Activated CD4-positive, alpha-beta T cell treated with anti-CD3 and anti-CD28 coated beads, Interleukin-2, amount 10 ng/mL, durations not matched to agents 24 days and 14 days (primary cell): ENCODE data around the gene SS18L1. TPM values are rescaled to one million over a fixed set of nuclear protein-coding genes. Genes with fewer than 3 reads are reported as not detected.

Experiments
- DNase-seq: peaks from one replicate; pipeline ENCODE4 v3.0.0; 2022
- H3K27ac Mint-ChIP-seq: one replicate; pipeline ENCODE4 v1.8.0; 2022; ENCODE audit warnings: mild to moderate bottlenecking, mixed read lengths
- H3K27me3 Mint-ChIP-seq: one replicate; pipeline ENCODE4 v1.8.0; 2022; ENCODE audit warnings: mixed read lengths
- H3K36me3 Mint-ChIP-seq: one replicate; pipeline ENCODE4 v1.8.0; 2022; ENCODE audit warnings: low read depth, mild to moderate bottlenecking, mixed read lengths
- H3K4me1 Mint-ChIP-seq: one replicate; pipeline ENCODE4 v1.8.0; 2021; ENCODE audit warnings: mixed read lengths
- H3K4me3 Mint-ChIP-seq: one replicate; pipeline ENCODE4 v1.8.0; 2022; ENCODE audit warnings: mild to moderate bottlenecking, moderate library complexity, mixed read lengths
- H3K9me3 Mint-ChIP-seq: one replicate; pipeline ENCODE4 v1.8.0; 2021; ENCODE audit warnings: mixed read lengths
- intact Hi-C: fragments of 100-400 bp; cut with micrococcal nuclease; formaldehyde crosslinking; loops from one replicate; pipeline ENCODE4 v1.15.1; 2023
- total RNA-seq: library from RNA; stranded (reverse); gene quantifications from 2 replicates; pipeline ENCODE4 v1.2.3, GENCODE V29; 2022

Gene SS18L1
- total RNA-seq, 1 donor from 2014 or later, result 29.0 TPM

- no peak for DNase-seq
- Mint-ChIP-seq H3K27me3 (no peaks in the 10 kb centered on the region), H3K27ac (no peak overlapping the region), H3K4me1 (no peaks in the 10 kb centered on the region), H3K4me3 (no peak overlapping the region), H3K9me3 (no peaks in the 10 kb centered on the region), H3K36me3 (peaks cover 23% of the 10 kb centered on the region)
- intact Hi-C loops, result no loop called here
These were observed 27.7 kb downstream of the SS18L1 start for GRCh38 chr20:62171245-62171644.

- no peaks in the 10 kb centered on the region for H3K9me3 Mint-ChIP-seq
- intact Hi-C loops, result no loop called here
- no peaks in the 10 kb centered on the region for H3K27me3 Mint-ChIP-seq
- peaks cover 21% of the 10 kb centered on the region for H3K36me3 Mint-ChIP-seq
- DNase-seq, result no peak
- no peaks in the 10 kb centered on the region for H3K4me1 Mint-ChIP-seq
- no peak overlapping the region for H3K27ac Mint-ChIP-seq
- H3K4me3 Mint-ChIP-seq, result no peak overlapping the region
These were observed 29.1 kb downstream of the SS18L1 start for GRCh38 chr20:62172666-62173065.

GRCh38 chr20:62174021-62174804 lies 30.6 kb downstream of the SS18L1 start:
- Mint-ChIP-seq H3K36me3 (peaks cover 21% of the 10 kb centered on the region), H3K4me1 (no peaks in the 10 kb centered on the region), H3K27ac (no peak overlapping the region), H3K9me3 (no peaks in the 10 kb centered on the region), H3K27me3 (no peaks in the 10 kb centered on the region), H3K4me3 (no peak overlapping the region)
- intact Hi-C loops, result no loop called here
- DNase-seq, result no peak

GRCh38 chr20:62174870-62175624 lies 31.5 kb downstream of the SS18L1 start:
- no peak for DNase-seq
- H3K27me3 Mint-ChIP-seq, result no peaks in the 10 kb centered on the region
- intact Hi-C loops, result no loop called here
- H3K27ac Mint-ChIP-seq, result peak overlapping the region; percentile 57
- H3K36me3 Mint-ChIP-seq, result peaks cover 19% of the 10 kb centered on the region
- no peak overlapping the region for H3K4me3 Mint-ChIP-seq
- no peaks in the 10 kb centered on the region for H3K4me1 Mint-ChIP-seq
- H3K9me3 Mint-ChIP-seq, result no peaks in the 10 kb centered on the region

GRCh38 chr20:62175711-62176110 lies 32.1 kb downstream of the SS18L1 start:
- H3K4me3 Mint-ChIP-seq, result no peak overlapping the region
- DNase-seq, result no peak
- intact Hi-C loops, result no loop called here
- H3K9me3 Mint-ChIP-seq, result no peaks in the 10 kb centered on the region
- H3K36me3 Mint-ChIP-seq, result peaks cover 22% of the 10 kb centered on the region
- no peaks in the 10 kb centered on the region for H3K27me3 Mint-ChIP-seq
- no peaks in the 10 kb centered on the region for H3K4me1 Mint-ChIP-seq
- H3K27ac Mint-ChIP-seq, result no peak overlapping the region

- Mint-ChIP-seq H3K4me1 (peaks cover 3% of the 10 kb centered on the region), H3K36me3 (peaks cover 22% of the 10 kb centered on the region), H3K9me3 (no peaks in the 10 kb centered on the region), H3K4me3 (no peak overlapping the region), H3K27ac (no peak overlapping the region), H3K27me3 (no peaks in the 10 kb centered on the region)
- intact Hi-C loops, result no loop called here
- DNase-seq, result no peak
These were observed 33.3 kb downstream of the SS18L1 start for GRCh38 chr20:62176866-62177265.

GRCh38 chr20:62177307-62177706 lies 33.7 kb downstream of the SS18L1 start:
- peaks cover 24% of the 10 kb centered on the region for H3K36me3 Mint-ChIP-seq
- H3K4me3 Mint-ChIP-seq, result no peak overlapping the region
- intact Hi-C loops, result no loop called here
- H3K27ac Mint-ChIP-seq, result no peak overlapping the region
- H3K4me1 Mint-ChIP-seq, result peaks cover 6% of the 10 kb centered on the region
- no peak for DNase-seq
- no peaks in the 10 kb centered on the region for H3K9me3 Mint-ChIP-seq
- H3K27me3 Mint-ChIP-seq, result no peaks in the 10 kb centered on the region

GRCh38 chr20:62178316-62179161 lies 35.0 kb downstream of the SS18L1 start:
- H3K4me1 Mint-ChIP-seq, result peaks cover 8% of the 10 kb centered on the region

GRCh38 chr20:62179162-62179504 lies 35.6 kb downstream of the SS18L1 start:
- H3K4me1 Mint-ChIP-seq, result peaks cover 13% of the 10 kb centered on the region
- H3K27me3 Mint-ChIP-seq, result no peaks in the 10 kb centered on the region
- no peak for DNase-seq
- peaks cover 27% of the 10 kb centered on the region for H3K36me3 Mint-ChIP-seq
- no peak overlapping the region for H3K27ac Mint-ChIP-seq
- no peaks in the 10 kb centered on the region for H3K9me3 Mint-ChIP-seq
- intact Hi-C loops, result no loop called here
- no peak overlapping the region for H3K4me3 Mint-ChIP-seq

More at GRCh38 chr20:62178316-62179161, 35.0 kb downstream of the SS18L1 start:
- no peaks in the 10 kb centered on the region for H3K27me3 Mint-ChIP-seq
- no peak overlapping the region for H3K27ac Mint-ChIP-seq
- no peaks in the 10 kb centered on the region for H3K9me3 Mint-ChIP-seq
- peaks cover 30% of the 10 kb centered on the region for H3K36me3 Mint-ChIP-seq
- intact Hi-C loops, result no loop called here
- no peak overlapping the region for H3K4me3 Mint-ChIP-seq
- DNase-seq, result no peak

- Mint-ChIP-seq H3K9me3 (no peaks in the 10 kb centered on the region), H3K27ac (peak overlapping the region; percentile 95), H3K36me3 (peaks cover 14% of the 10 kb centered on the region), H3K27me3 (no peaks in the 10 kb centered on the region), H3K4me1 (peaks cover 22% of the 10 kb centered on the region), H3K4me3 (peak overlapping the region; percentile 92)
- intact Hi-C loops, result loop anchor here (1.0 to 2.0 kb wide), 4 partner anchors 21 to 121 kb away; partner anchors contain the start of genes ADRM1, LSM14B, PSMA7 and SS18L1
- no peak for DNase-seq
These were observed 38.2 kb downstream of the SS18L1 start for GRCh38 chr20:62181808-62182207.

GRCh38 chr20:62182469-62183425 lies 39.2 kb downstream of the SS18L1 start, which contains the start of gene MTG2:
Gene MTG2, plus strand, starts transcription at chr20:62183028. Its CDS starts 10,393 bp downstream, at chr20:62193421.
- Mint-ChIP-seq H3K27me3 (no peaks in the 10 kb centered on the region), H3K4me3 (peak within 1 kb of the TSS; percentile 92), H3K9me3 (no peaks in the 10 kb centered on the region), H3K4me1 (peaks cover 25% of the 10 kb centered on the region), H3K36me3 (peaks cover 14% of the 10 kb centered on the region), H3K27ac (peak within 1 kb of the TSS; percentile 95)
- intact Hi-C loops, result loop anchor here (1.0 to 2.0 kb wide), 5 partner anchors 22 to 120 kb away; partner anchors contain the start of genes ADRM1, LSM14B, OSBPL2 and PSMA7
- DNase-seq, result peak; percentile 99

- intact Hi-C loops, result loop anchor here (1.0 to 2.0 kb wide), 3 partner anchors 23 to 119 kb away; partner anchors contain the start of genes ADRM1 and OSBPL2
- DNase-seq, result peak; percentile 62
- peaks cover 14% of the 10 kb centered on the region for H3K36me3 Mint-ChIP-seq
- H3K4me1 Mint-ChIP-seq, result peaks cover 25% of the 10 kb centered on the region
- no peaks in the 10 kb centered on the region for H3K9me3 Mint-ChIP-seq
- peak overlapping the region; percentile 92 for H3K4me3 Mint-ChIP-seq
- H3K27me3 Mint-ChIP-seq, result no peaks in the 10 kb centered on the region
- H3K27ac Mint-ChIP-seq, result peak overlapping the region; percentile 87
These were observed 40.0 kb downstream of the SS18L1 start for GRCh38 chr20:62183426-62184142.
